Breast epithelium (tissue), 4 donors: Measurements from ENCODE around the gene LRRTM1. TPM values are rescaled to one million over a fixed set of nuclear protein-coding genes. Genes with fewer than 3 reads are reported as not detected.

Experiments
- DNase-seq, 2 donors: peaks; one replicate each; pipeline ENCODE4 v3.0.0-alpha.2; 2019; ENCODE audit warnings: low spot score in 2 of 2
- H3K27ac ChIP-seq, 2 donors: fragments of 200-600 bp; sonication (generic) in 1 of 2; one replicate each; pipeline ENCODE4 v1.5.1; 2016 to 2019; ENCODE audit warnings: mild to moderate bottlenecking in 1 of 2
- H3K27me3 ChIP-seq, 2 donors: fragments of 200-600 bp; sonication (generic) in 1 of 2; one replicate each; pipeline versions ENCODE4 v1.5.1 to v1.6.0; 2017 to 2019; ENCODE audit warnings: control low read depth in 1 of 2, mild to moderate bottlenecking in 1 of 2
- H3K36me3 ChIP-seq: fragments of 200-600 bp; one replicate; pipeline ENCODE4 v1.5.1; 2019
- H3K4me1 ChIP-seq, 2 donors: fragments of 200-600 bp; sonication (generic); one replicate each; pipeline ENCODE4 v1.5.1; 2016 to 2019; ENCODE audit warnings: control low read depth in 1 of 2
- H3K4me3 ChIP-seq, 3 donors: fragments of 200-600 bp; sonication (generic); 1 replicate in 2 of 3; 2 replicates in 1 of 3; pipeline ENCODE4 v1.5.1; 2016 to 2019; ENCODE audit warnings: mild to moderate bottlenecking in 3 of 3, moderate library complexity in 2 of 3
- H3K9me3 ChIP-seq, 2 donors: fragments of 200-600 bp; sonication (generic) in 1 of 2; one replicate each; pipeline ENCODE4 v1.5.1; 2016 to 2019; ENCODE audit warnings: control low read depth in 1 of 2
- POLR2A ChIP-seq: fragments of 450-650 bp; IDR thresholded peaks from one replicate; pipeline ENCODE4 v1.6.1; 2016; ENCODE audit warnings: antibody characterized with exemption, mild to moderate bottlenecking, moderate library complexity
- POLR2AphosphoS5 ChIP-seq, 3 donors: sonication (generic); formaldehyde crosslinking; IDR thresholded peaks; one replicate each; pipeline ENCODE4 v1.6.1; 2017; ENCODE audit warnings: antibody characterized with exemption in 3 of 3
- intact Hi-C: fragments of 100-400 bp; cut with DNase I; formaldehyde crosslinking; loops from one replicate; pipeline ENCODE4 v1.15.1; 2023; ENCODE audit warnings: low total_unique reads
- total RNA-seq, 3 donors: library from RNA; depleted of rRNA; stranded (reverse); fragments of >200 nt; gene quantifications; one replicate each; pipeline ENCODE4 v1.1.0, GENCODE V29; 2016
- TF ChIP-seq, protein P1 (sequence below), 3 donors: fragments of 450-650 bp; IDR thresholded peaks; one replicate each; pipeline ENCODE4 v1.5.1; 2016 to 2017; ENCODE audit warnings: antibody characterized with exemption in 3 of 3, mild to moderate bottlenecking in 3 of 3, moderate library complexity in 3 of 3

Gene LRRTM1
- total RNA-seq, 3 donors from 2014 or later, result 0.15 TPM; not detected in 2

DNA sequence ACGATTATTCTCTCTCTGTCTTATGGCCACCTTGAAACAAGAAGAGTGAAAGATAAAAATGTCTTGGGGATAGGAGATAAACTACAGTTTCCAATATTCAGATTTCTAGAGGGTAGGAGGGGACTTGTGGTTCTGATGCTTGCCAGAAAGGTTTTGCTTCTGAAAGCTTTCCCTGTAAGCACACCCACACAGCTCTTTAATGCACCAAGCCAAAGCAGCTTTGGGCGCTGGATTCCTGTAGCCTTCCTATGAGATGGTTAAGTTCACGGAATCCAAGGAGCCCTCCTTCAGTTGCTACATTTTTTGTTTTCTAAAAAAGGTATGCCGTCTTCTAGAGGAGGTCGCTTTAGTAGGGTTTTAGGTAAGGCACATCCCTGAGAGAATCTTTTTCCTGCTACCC is 4.9 kb downstream of the LRRTM1 start:
- no peaks in the 10 kb centered on the region for H3K36me3 ChIP-seq
- intact Hi-C loops, result loop anchor here (1.0 kb wide), 1 partner anchor 32 kb away; no protein-coding TSS in a partner anchor
- no peaks in the 10 kb centered on the region for H3K4me1 ChIP-seq
- no peaks in the 10 kb centered on the region for H3K9me3 ChIP-seq
- peaks cover 0 to 33% of the 10 kb centered on the region in 2 donors for H3K27me3 ChIP-seq
- no peak for DNase-seq
- H3K27ac ChIP-seq, result no peak overlapping the region
- TF ChIP-seq, protein P1, sequence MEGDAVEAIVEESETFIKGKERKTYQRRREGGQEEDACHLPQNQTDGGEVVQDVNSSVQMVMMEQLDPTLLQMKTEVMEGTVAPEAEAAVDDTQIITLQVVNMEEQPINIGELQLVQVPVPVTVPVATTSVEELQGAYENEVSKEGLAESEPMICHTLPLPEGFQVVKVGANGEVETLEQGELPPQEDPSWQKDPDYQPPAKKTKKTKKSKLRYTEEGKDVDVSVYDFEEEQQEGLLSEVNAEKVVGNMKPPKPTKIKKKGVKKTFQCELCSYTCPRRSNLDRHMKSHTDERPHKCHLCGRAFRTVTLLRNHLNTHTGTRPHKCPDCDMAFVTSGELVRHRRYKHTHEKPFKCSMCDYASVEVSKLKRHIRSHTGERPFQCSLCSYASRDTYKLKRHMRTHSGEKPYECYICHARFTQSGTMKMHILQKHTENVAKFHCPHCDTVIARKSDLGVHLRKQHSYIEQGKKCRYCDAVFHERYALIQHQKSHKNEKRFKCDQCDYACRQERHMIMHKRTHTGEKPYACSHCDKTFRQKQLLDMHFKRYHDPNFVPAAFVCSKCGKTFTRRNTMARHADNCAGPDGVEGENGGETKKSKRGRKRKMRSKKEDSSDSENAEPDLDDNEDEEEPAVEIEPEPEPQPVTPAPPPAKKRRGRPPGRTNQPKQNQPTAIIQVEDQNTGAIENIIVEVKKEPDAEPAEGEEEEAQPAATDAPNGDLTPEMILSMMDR (IDR thresholded peaks at IDR 0.05), result no peak
- TF ChIP-seq POLR2A, result no peak
- TF ChIP-seq POLR2AphosphoS5 (IDR thresholded peaks at IDR 0.05), result no peak
- H3K4me3 ChIP-seq, result no peak overlapping the region

DNA sequence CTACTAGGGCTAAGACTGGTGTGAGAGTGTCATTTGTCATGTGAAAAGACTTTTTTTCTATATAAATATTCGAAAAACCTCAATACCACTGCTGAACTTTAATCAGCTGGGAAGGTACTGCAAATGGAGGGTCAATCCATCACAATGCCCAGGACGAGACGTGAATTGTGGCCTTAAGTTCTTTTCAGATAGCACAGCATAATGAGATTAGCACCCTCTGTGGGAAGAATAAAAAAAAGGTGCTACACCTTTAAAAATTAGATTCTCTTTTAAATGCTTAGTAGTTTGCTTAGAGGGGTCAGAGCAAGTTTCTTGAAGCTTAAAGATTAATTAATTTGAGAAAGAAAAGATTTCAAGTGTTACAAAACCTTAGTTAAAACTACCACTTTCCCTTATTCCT is 5.6 kb downstream of the LRRTM1 start:
- H3K27ac ChIP-seq, result no peak overlapping the region
- H3K4me3 ChIP-seq, result no peak overlapping the region
- DNase-seq, result no peak
- no peaks in the 10 kb centered on the region for H3K36me3 ChIP-seq
- intact Hi-C loops, result loop anchor here (1.0 kb wide), 1 partner anchor 32 kb away; no protein-coding TSS in a partner anchor
- no peaks in the 10 kb centered on the region for H3K4me1 ChIP-seq
- TF ChIP-seq, protein P1 (IDR thresholded peaks at IDR 0.05), result no peak
- TF ChIP-seq POLR2AphosphoS5 (IDR thresholded peaks at IDR 0.05), result no peak
- TF ChIP-seq POLR2A, result no peak
- peaks cover 0 to 27% of the 10 kb centered on the region in 2 donors for H3K27me3 ChIP-seq
- H3K9me3 ChIP-seq, result no peaks in the 10 kb centered on the region

DNA sequence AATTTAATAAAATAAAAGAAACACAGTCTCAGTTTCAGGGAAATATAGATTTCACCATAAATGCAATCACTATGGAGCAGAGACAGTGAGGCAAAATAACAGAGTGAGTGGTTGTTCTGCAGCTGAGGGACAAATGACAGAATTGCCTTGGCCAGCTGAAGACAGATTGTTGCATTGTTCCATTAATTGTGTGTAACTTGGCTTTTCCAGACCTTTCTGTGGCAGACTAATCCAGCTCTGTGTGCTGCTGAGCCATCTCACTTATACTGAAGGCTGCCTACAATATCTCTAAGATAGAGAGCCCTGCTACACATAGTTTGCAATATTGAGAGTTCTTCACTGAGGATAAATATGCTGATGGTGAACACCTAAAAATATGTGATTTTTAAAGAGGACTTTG is 11.5 kb downstream of the LRRTM1 start:
- H3K4me1 ChIP-seq, result no peaks in the 10 kb centered on the region
- H3K4me3 ChIP-seq, result no peak overlapping the region
- intact Hi-C loops, result no loop called here
- H3K27ac ChIP-seq, result no peak overlapping the region
- no peaks in the 10 kb centered on the region for H3K36me3 ChIP-seq
- no peaks in the 10 kb centered on the region for H3K9me3 ChIP-seq
- TF ChIP-seq POLR2A, result no peak
- no peak for TF ChIP-seq POLR2AphosphoS5 (IDR thresholded peaks at IDR 0.05)
- TF ChIP-seq, protein P1 (IDR thresholded peaks at IDR 0.05), result no peak
- no peak for DNase-seq
- no peaks in the 10 kb centered on the region for H3K27me3 ChIP-seq

DNA sequence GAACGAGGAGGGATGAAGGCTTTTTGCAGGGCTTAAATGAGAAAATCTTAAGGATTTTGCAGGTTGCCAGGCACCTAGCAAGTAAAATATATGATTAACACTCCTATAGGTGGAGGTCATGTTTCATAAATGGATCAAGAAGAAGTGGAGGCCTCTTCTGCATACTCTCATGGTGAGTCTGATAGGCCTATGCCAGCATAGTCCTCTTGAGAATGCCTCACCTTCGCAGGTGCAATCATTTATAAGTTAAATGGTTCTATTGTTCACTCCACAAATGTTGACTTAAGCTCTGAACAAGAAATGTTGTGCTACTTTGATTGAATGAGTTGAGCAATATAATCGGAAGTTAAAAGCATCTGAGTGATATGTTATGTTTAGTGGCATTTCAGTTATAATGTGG is 12.1 kb downstream of the LRRTM1 start:
- Histone ChIP-seq H3K27ac (no peak overlapping the region), H3K4me1 (no peaks in the 10 kb centered on the region), H3K36me3 (no peaks in the 10 kb centered on the region), H3K9me3 (no peaks in the 10 kb centered on the region), H3K4me3 (no peak overlapping the region), H3K27me3 (no peaks in the 10 kb centered on the region)
- TF ChIP-seq POLR2AphosphoS5 (IDR thresholded peaks at IDR 0.05) (no peak), POLR2A (no peak)
- TF ChIP-seq, protein P1 (IDR thresholded peaks at IDR 0.05), result no peak
- intact Hi-C loops, result no loop called here
- DNase-seq, result no peak

DNA sequence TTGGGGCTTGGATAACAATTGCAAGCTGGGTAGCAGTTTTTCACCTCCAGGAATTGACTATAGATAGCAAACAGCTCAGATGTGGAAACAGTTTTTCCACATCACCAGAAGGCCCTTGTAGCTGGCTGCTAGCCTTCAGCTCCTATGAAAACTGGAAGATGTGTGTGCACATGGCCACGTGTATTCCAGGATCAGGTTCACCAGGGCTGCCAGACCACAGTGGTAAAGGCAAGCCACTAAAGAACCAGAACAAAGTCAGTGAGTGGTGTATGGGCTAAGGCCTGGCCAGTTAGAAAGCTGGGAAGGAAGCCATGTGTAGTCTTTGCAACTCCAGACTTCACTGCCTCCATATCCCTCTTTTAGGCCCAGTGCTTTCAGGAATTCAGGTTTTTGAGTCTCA is 12.9 kb downstream of the LRRTM1 start:
- intact Hi-C loops, result no loop called here
- TF ChIP-seq POLR2AphosphoS5 (IDR thresholded peaks at IDR 0.05) (no peak), POLR2A (no peak)
- TF ChIP-seq, protein P1 (IDR thresholded peaks at IDR 0.05), result no peak
- Histone ChIP-seq H3K27ac (no peak overlapping the region), H3K36me3 (no peaks in the 10 kb centered on the region), H3K4me1 (no peaks in the 10 kb centered on the region), H3K4me3 (no peak overlapping the region), H3K27me3 (no peaks in the 10 kb centered on the region), H3K9me3 (no peaks in the 10 kb centered on the region)
- DNase-seq, result no peak
